Fibroblast of mammary gland (primary cell): ENCODE measurements around the gene ETFA.

ENCODE experiments used
- DNase-seq: peaks from one replicate; pipeline ENCODE4 v3.0.0-alpha.2; 2010; ENCODE audit warnings: low read depth
- H3K4me3 ChIP-seq: 2 replicates; pipeline ENCODE4 v1.5.1; 2011; ENCODE audit warnings: low read depth, mild to moderate bottlenecking, low read length, moderate library complexity; ENCODE audit not compliant: control insufficient read depth
- CTCF ChIP-seq: conservative IDR thresholded peaks from 2 replicates; pipeline ENCODE4 v1.5.1; 2011; ENCODE audit warnings: low read depth, low read length, inconsistent platforms; ENCODE audit not compliant: control insufficient read depth, insufficient read depth

Gene ETFA

GRCh38 chr15:76311100-76311953 is at the start of gene ETFA:
Gene ETFA, minus strand, starts transcription at chr15:76311469. Its CDS starts 81 bp downstream, at chr15:76311388.
- H3K4me3 ChIP-seq, result peak within 1 kb of the TSS; percentile 95
- no peak for TF ChIP-seq CTCF
- peak; percentile 95 for DNase-seq

GRCh38 chr15:76360416-76360815 is 49.1 kb upstream of the ETFA start:
- H3K4me3 ChIP-seq, result no peak overlapping the region
- TF ChIP-seq CTCF, result no peak
- no peak for DNase-seq

- DNase-seq, result no peak
- no peak for TF ChIP-seq CTCF
These were observed 47.9 kb upstream of the ETFA start for GRCh38 chr15:76359152-76359551.

GRCh38 chr15:76358453-76358852 is 47.2 kb upstream of the ETFA start:
- no peak for DNase-seq
- no peak overlapping the region for H3K4me3 ChIP-seq
- no peak for TF ChIP-seq CTCF

More at GRCh38 chr15:76359152-76359551, 47.9 kb upstream of the ETFA start:
- no peak overlapping the region for H3K4me3 ChIP-seq

DNA sequence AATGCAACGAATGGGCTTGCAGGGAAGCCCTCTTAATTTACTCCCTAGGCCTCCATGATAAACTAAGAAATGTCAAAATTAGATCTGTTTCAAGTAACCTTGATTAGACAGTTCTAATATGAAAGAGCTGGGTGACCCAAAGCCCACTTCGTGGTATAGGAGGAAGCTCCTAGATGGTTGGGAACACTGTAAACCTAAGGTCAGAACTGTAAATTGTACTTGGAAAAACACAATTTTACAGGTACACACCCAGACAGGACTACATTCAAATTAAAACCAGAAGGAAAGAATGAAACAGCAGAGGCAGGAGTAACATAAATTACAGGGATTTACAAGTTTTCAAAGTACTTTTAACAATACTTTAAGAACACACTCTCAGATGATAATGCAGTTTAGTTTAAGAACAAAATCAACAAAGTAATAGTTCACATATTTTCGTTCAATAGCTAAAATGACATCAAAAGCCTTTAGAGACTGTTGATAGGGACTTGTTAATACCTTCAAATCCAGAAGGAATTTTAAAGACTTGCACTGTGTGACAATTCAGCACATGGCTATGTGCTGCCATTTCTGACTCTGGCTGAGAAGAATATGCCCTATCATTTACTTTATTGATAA is 43.7 kb upstream of the ETFA start:
- no peak overlapping the region for H3K4me3 ChIP-seq
- TF ChIP-seq CTCF, result no peak
- DNase-seq, result no peak

- no peak for DNase-seq
- no peak overlapping the region for H3K4me3 ChIP-seq
- TF ChIP-seq CTCF, result no peak
These were observed 42.6 kb upstream of the ETFA start for GRCh38 chr15:76353903-76354302.
